K562 (cell line): ENCODE measurements around the gene RAB31. TPM values are rescaled to one million over a fixed set of nuclear protein-coding genes. Genes with fewer than 3 reads are reported as not detected.

ENCODE experiments used
- BRF2 ChIP-seq: IDR thresholded peaks from 3 replicates; pipeline ENCODE4 v1.6.1; 2011; ENCODE audit warnings: borderline replicate concordance, mild to moderate bottlenecking; ENCODE audit not compliant: insufficient read length, insufficient read depth
- GATA2 ChIP-seq: sonication (generic); formaldehyde crosslinking; IDR thresholded peaks from 2 replicates; pipeline ENCODE4 v1.4.0; 2020; ENCODE audit warnings: mild to moderate bottlenecking, missing genetic modification reagents
- HDAC2 ChIP-seq: fragments of 450-650 bp; IDR thresholded peaks from 2 replicates; pipeline ENCODE4 v1.6.1; 2016; ENCODE audit warnings: mild to moderate bottlenecking
- KLF1 ChIP-seq: fragments of 450-650 bp; IDR thresholded peaks from 2 replicates; pipeline ENCODE4 v1.6.1; 2016; ENCODE audit warnings: missing genetic modification characterization, missing compliant biosample characterization
- PBX2 ChIP-seq, 2 experiments: IDR thresholded peaks in 1 of 2; conservative IDR thresholded peaks in 1 of 2; 2 replicates each; pipeline ENCODE4 v1.6.1; 2016; ENCODE audit warnings: low read depth in 2 of 2, mild to moderate bottlenecking in 1 of 2, missing compliant biosample characterization in 1 of 2, missing genetic modification characterization in 1 of 2, moderate library complexity in 1 of 2
- PREB ChIP-seq: sonication (generic); formaldehyde crosslinking; IDR thresholded peaks from 2 replicates; pipeline ENCODE4 v1.8.1; 2023; ENCODE audit warnings: mild to moderate bottlenecking, missing genetic modification reagents
- RBBP5 ChIP-seq: fragments of 200-600 bp; sonication (generic); IDR thresholded peaks from 2 replicates; pipeline ENCODE4 v1.6.1; 2012; ENCODE audit warnings: borderline replicate concordance, mild to moderate bottlenecking, low read length, control low read depth, inconsistent platforms; ENCODE audit not compliant: insufficient read depth, poor library complexity, severe bottlenecking
- RREB1 ChIP-seq: fragments of 250-450 bp; sonication (Bioruptor Pico); IDR thresholded peaks from 2 replicates; pipeline ENCODE4 v1.4.0; 2020
- TAF9B ChIP-seq: fragments of 450-650 bp; IDR thresholded peaks from 2 replicates; pipeline ENCODE4 v1.6.1; 2018; ENCODE audit warnings: mild to moderate bottlenecking; ENCODE audit not compliant: partially characterized antibody
- ZBTB5 ChIP-seq: fragments of 450-650 bp; IDR thresholded peaks from 2 replicates; pipeline ENCODE4 v1.6.1; 2017; ENCODE audit warnings: antibody characterized with exemption
- ZNF695 ChIP-seq: fragments of 450-650 bp; formaldehyde crosslinking; IDR thresholded peaks from 2 replicates; pipeline ENCODE4 v1.4.0; 2020; ENCODE audit warnings: mild to moderate bottlenecking, moderate library complexity
- polyA plus RNA-seq, 8 experiments: library from polyadenylated mRNA; depleted of rRNA in 4 of 8; stranded (reverse) in 5 of 8; unstranded in 3 of 8; fragments of >200 nt; fragmentation: Nextera tagmentation in 2 of 8; fragmentation: Illumina TruSeq in 1 of 8; extraction: Ambion mirVana in 2 of 8; extraction: Trizol in 1 of 8; gene quantifications; 2 replicates each; pipeline versions ENCODE4 v1.2.1 to v1.2.3, GENCODE V29; 2011 to 2014; ENCODE audit warnings: inconsistent platforms in 1 of 8, missing spikeins in 1 of 8
- total RNA-seq, 7 experiments: library from RNA; depleted of rRNA in 6 of 7; stranded (reverse); fragments of >200 nt in 6 of 7; fragmentation: Illumina TruSeq in 2 of 7; extraction: Trizol in 2 of 7; gene quantifications; 2 replicates each; pipeline versions ENCODE4 v1.2.1 to v1.2.3, GENCODE V29; 2011 to 2021; ENCODE audit warnings: low replicate concordance in 1 of 7

RAB31 gene
- total and polyA plus RNA-seq, 9 of the 15 experiments (the other 6 are each of a cell fraction or from before 2014, with no cell fraction given): 20.7 to 70.4 (median 41.3) TPM

GRCh38 chr18:9848170-9848879 lies 140.2 kb downstream of the RAB31 start (continued):
- no peak for TF ChIP-seq RREB1 (CRISPR knock-in tag)
- peak; percentile 75 for TF ChIP-seq HDAC2
- TF ChIP-seq RBBP5: no peak
- TF ChIP-seq ZNF695 (CRISPR knock-in tag): no peak
- TF ChIP-seq PREB (CRISPR knock-in tag): no peak
- no peak for TF ChIP-seq BRF2
- TF ChIP-seq TAF9B: no peak
- 0 out of 2 replicates have a peak, but pooled peaks have one; percentile 20 for TF ChIP-seq ZBTB5
- TF ChIP-seq KLF1 (tag): no peak
- no peak for TF ChIP-seq PBX2 (CRISPR knock-in tag; IDR thresholded peaks at IDR 0.05; ENCODE audit: low read depth)
- peak; percentile 98 for TF ChIP-seq PBX2 (tag; conservative IDR thresholded peaks at IDR 0.05; ENCODE audit: low read depth)
- TF ChIP-seq GATA2 (CRISPR knock-in tag): peak; percentile 85
